Panc1 (cell line): ENCODE data around the gene PCMTD2.

ENCODE experiments used
- CTCF ChIP-seq: fragments of 450-650 bp; IDR thresholded peaks from 2 replicates; pipeline ENCODE4 v1.5.1; 2017; ENCODE audit warnings: mild to moderate bottlenecking
- POLR2AphosphoS5 ChIP-seq: IDR thresholded peaks from 2 replicates; pipeline ENCODE4 v1.6.1; 2012; ENCODE audit warnings: mild to moderate bottlenecking, low read depth, low read length, moderate library complexity
- SIN3A ChIP-seq: IDR thresholded peaks from 2 replicates; pipeline ENCODE4 v1.6.1; 2012; ENCODE audit warnings: low read depth, mild to moderate bottlenecking, low read length, moderate library complexity, borderline replicate concordance; ENCODE audit not compliant: insufficient read depth
- TCF7L2 ChIP-seq: IDR thresholded peaks from 2 replicates; pipeline ENCODE4 v1.6.1; 2011; ENCODE audit warnings: mild to moderate bottlenecking, low read depth, low read length, inconsistent platforms
- TF ChIP-seq, protein P1 (sequence below), 2 experiments: IDR thresholded peaks; 2 replicates each; pipeline ENCODE4 v1.6.1; 2011 to 2012; ENCODE audit warnings: low read depth in 2 of 2, control low read depth in 1 of 2, low read length in 1 of 2, mild to moderate bottlenecking in 1 of 2, moderate library complexity in 1 of 2; ENCODE audit not compliant: insufficient read depth in 1 of 2

- TF ChIP-seq, protein P1, sequence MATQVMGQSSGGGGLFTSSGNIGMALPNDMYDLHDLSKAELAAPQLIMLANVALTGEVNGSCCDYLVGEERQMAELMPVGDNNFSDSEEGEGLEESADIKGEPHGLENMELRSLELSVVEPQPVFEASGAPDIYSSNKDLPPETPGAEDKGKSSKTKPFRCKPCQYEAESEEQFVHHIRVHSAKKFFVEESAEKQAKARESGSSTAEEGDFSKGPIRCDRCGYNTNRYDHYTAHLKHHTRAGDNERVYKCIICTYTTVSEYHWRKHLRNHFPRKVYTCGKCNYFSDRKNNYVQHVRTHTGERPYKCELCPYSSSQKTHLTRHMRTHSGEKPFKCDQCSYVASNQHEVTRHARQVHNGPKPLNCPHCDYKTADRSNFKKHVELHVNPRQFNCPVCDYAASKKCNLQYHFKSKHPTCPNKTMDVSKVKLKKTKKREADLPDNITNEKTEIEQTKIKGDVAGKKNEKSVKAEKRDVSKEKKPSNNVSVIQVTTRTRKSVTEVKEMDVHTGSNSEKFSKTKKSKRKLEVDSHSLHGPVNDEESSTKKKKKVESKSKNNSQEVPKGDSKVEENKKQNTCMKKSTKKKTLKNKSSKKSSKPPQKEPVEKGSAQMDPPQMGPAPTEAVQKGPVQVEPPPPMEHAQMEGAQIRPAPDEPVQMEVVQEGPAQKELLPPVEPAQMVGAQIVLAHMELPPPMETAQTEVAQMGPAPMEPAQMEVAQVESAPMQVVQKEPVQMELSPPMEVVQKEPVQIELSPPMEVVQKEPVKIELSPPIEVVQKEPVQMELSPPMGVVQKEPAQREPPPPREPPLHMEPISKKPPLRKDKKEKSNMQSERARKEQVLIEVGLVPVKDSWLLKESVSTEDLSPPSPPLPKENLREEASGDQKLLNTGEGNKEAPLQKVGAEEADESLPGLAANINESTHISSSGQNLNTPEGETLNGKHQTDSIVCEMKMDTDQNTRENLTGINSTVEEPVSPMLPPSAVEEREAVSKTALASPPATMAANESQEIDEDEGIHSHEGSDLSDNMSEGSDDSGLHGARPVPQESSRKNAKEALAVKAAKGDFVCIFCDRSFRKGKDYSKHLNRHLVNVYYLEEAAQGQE (IDR thresholded peaks at IDR 0.05; ENCODE audit: insufficient read depth in 1 of 2, low read depth in 2 of 2, low read length in 1 of 2), result no peak
- TF ChIP-seq CTCF, result no peak
- TF ChIP-seq POLR2AphosphoS5, result no peak
- TF ChIP-seq TCF7L2, result no peak
- TF ChIP-seq SIN3A, result no peak
Measured at GRCh38 chr20:64242797-64243475, 12.6 kb upstream of the PCMTD2 start.
